Measurements from ENCODE around the gene FER.
"Not testable (repeated sequence)": the region's sequence is repeated elsewhere in the genome, so short reads cannot be mapped to it uniquely, and the experiment has no call there.

GRCh38 chr5:108842260-108842941 is 94.7 kb downstream of the FER start:
- not testable (repeated sequence) for TF ChIP-seq CTCF (conservative IDR thresholded peaks at IDR 0.05); EZH2 (IDR thresholded peaks at IDR 0.05; ENCODE audit: low read depth)
